Activated B cell treated with CpG ODN at 0.5 μM for 24 hours (primary cell): ENCODE data around the gene YY1. TPM values are rescaled to one million over a fixed set of nuclear protein-coding genes. Genes with fewer than 3 reads are reported as not detected.

Experiments
- ATAC-seq: fragments of 200-7000 bp; cut with Tn5 transposase; one replicate; pipeline ENCODE4 v1.10.0; 2021; ENCODE audit warnings: low read depth, mild to moderate bottlenecking, moderate library complexity
- CTCF ChIA-PET: fragments of 350-600 bp; sonication (Branson Sonifier 250); formaldehyde crosslinking; loops from one replicate; lab custom pipeline; 2021; ENCODE audit warnings: antibody characterized with exemption; lab: Charles Lee
- POLR2A ChIA-PET: fragments of 350-600 bp; sonication (Branson Sonifier 250); formaldehyde crosslinking; loops from one replicate; lab custom pipeline; 2021; ENCODE audit warnings: antibody characterized with exemption; lab: Charles Lee
- DNase-seq: peaks from one replicate; pipeline ENCODE4 v3.0.0; 2022
- H3K27ac Mint-ChIP-seq: one replicate; pipeline ENCODE4 v1.8.0; 2020; ENCODE audit warnings: mixed read lengths
- H3K27me3 Mint-ChIP-seq: one replicate; pipeline ENCODE4 v1.8.0; 2021; ENCODE audit warnings: mixed read lengths
- H3K36me3 Mint-ChIP-seq: one replicate; pipeline ENCODE4 v1.8.0; 2021; ENCODE audit warnings: low read depth, mixed read lengths
- H3K4me1 Mint-ChIP-seq: one replicate; pipeline ENCODE4 v1.8.0; 2021; ENCODE audit warnings: mixed read lengths
- H3K4me3 Mint-ChIP-seq: one replicate; pipeline ENCODE4 v1.8.0; 2020; ENCODE audit warnings: mild to moderate bottlenecking, mixed read lengths
- H3K9me3 Mint-ChIP-seq: one replicate; pipeline ENCODE4 v1.8.0; 2020; ENCODE audit warnings: mixed read lengths
- CTCF ChIP-seq: fragments of 200-600 bp; IDR thresholded peaks from one replicate; pipeline ENCODE4 v1.8.0; 2022; ENCODE audit warnings: antibody characterized with exemption, mild to moderate bottlenecking
- intact Hi-C: fragments of 100-400 bp; cut with micrococcal nuclease; formaldehyde crosslinking; loops from one replicate; pipeline ENCODE4 v1.15.1; 2024
- total RNA-seq: library from RNA; stranded (reverse); gene quantifications from 2 replicates; pipeline ENCODE4 v1.2.3, GENCODE V29; 2022

The YY1 gene
- total RNA-seq, 1 donor from 2014 or later: 72.6 TPM

GRCh38 chr14:100323942-100324307 lies 85.0 kb downstream of the YY1 start:
- DNase-seq: no peak
- no peaks in the 10 kb centered on the region for H3K4me1 Mint-ChIP-seq
- POLR2A ChIA-PET: no interaction called here
- CTCF ChIA-PET: no interaction called here
- ATAC-seq: no peak
- no peak overlapping the region for H3K4me3 Mint-ChIP-seq
- H3K27ac Mint-ChIP-seq: no peak overlapping the region
- no peaks in the 10 kb centered on the region for H3K27me3 Mint-ChIP-seq
- no peaks in the 10 kb centered on the region for H3K36me3 Mint-ChIP-seq
- intact Hi-C loops: no loop called here
- no peaks in the 10 kb centered on the region for H3K9me3 Mint-ChIP-seq
- no peak for TF ChIP-seq CTCF

- intact Hi-C loops: no loop called here
- ATAC-seq (no peak), DNase-seq (no peak)
- Mint-ChIP-seq H3K36me3 (no peaks in the 10 kb centered on the region), H3K27me3 (no peaks in the 10 kb centered on the region), H3K9me3 (no peaks in the 10 kb centered on the region), H3K27ac (no peak overlapping the region), H3K4me3 (no peak overlapping the region), H3K4me1 (no peaks in the 10 kb centered on the region)
- no peak for TF ChIP-seq CTCF
- POLR2A ChIA-PET: no interaction called here
- CTCF ChIA-PET: no interaction called here
These were observed 86.3 kb downstream of the YY1 start for GRCh38 chr14:100325231-100325632.

- intact Hi-C loops: no loop called here
- ATAC-seq (no peak), DNase-seq (no peak)
- no peaks in the 10 kb centered on the region for H3K4me1 Mint-ChIP-seq
- no peak overlapping the region for H3K27ac Mint-ChIP-seq
- TF ChIP-seq CTCF: no peak
- H3K27me3 Mint-ChIP-seq: no peaks in the 10 kb centered on the region
- H3K36me3 Mint-ChIP-seq: no peaks in the 10 kb centered on the region
- ChIA-PET POLR2A (no interaction called here), CTCF (no interaction called here)
- H3K9me3 Mint-ChIP-seq: no peaks in the 10 kb centered on the region
- no peak overlapping the region for H3K4me3 Mint-ChIP-seq
These were observed 87.0 kb downstream of the YY1 start for GRCh38 chr14:100325958-100326357.

- ChIA-PET CTCF (no interaction called here), POLR2A (no interaction called here)
- no peaks in the 10 kb centered on the region for H3K9me3 Mint-ChIP-seq
- no peak for TF ChIP-seq CTCF
- no peak for DNase-seq
- intact Hi-C loops: no loop called here
- H3K4me3 Mint-ChIP-seq: no peak overlapping the region
- H3K27ac Mint-ChIP-seq: no peak overlapping the region
- H3K27me3 Mint-ChIP-seq: no peaks in the 10 kb centered on the region
- H3K4me1 Mint-ChIP-seq: peaks cover 2% of the 10 kb centered on the region
- no peak for ATAC-seq
- H3K36me3 Mint-ChIP-seq: no peaks in the 10 kb centered on the region
These were observed 88.2 kb downstream of the YY1 start for GRCh38 chr14:100327128-100327527.

- POLR2A ChIA-PET: interaction anchor here (0.7 kb wide), 1 partner anchor 283 kb away, joined by 5 read pairs; no protein-coding TSS in a partner anchor
- peaks cover 11% of the 10 kb centered on the region for H3K4me1 Mint-ChIP-seq
- CTCF ChIA-PET: no interaction called here
- ATAC-seq (no peak), DNase-seq (no peak)
- no peaks in the 10 kb centered on the region for H3K9me3 Mint-ChIP-seq
- no peak overlapping the region for H3K27ac Mint-ChIP-seq
- H3K36me3 Mint-ChIP-seq: peaks cover under 1% of the 10 kb centered on the region
- TF ChIP-seq CTCF: no peak
- H3K27me3 Mint-ChIP-seq: no peaks in the 10 kb centered on the region
- intact Hi-C loops: no loop called here
- H3K4me3 Mint-ChIP-seq: no peak overlapping the region
These were observed 89.7 kb downstream of the YY1 start for GRCh38 chr14:100328495-100329163.
